Motor neuron (in vitro differentiated cells): Measurements from ENCODE around the gene LIPC. TPM values are rescaled to one million over a fixed set of nuclear protein-coding genes. Genes with fewer than 3 reads are reported as not detected.

Source experiments
- ATAC-seq, 8 experiments: fragments of 200-7000 bp; cut with Tn5 transposase; replicated peaks in 6 of 8; 2 replicates each; pipeline ENCODE4 v1.8.0; 2021; ENCODE audit warnings: mild to moderate bottlenecking in 8 of 8, moderate library complexity in 8 of 8
- H3K27ac ChIP-seq, 2 donors: fragments of 250-450 bp; sonication (Bioruptor Pico); 2 replicates each; pipeline ENCODE4 v1.9.0; 2021; ENCODE audit warnings: antibody characterized with exemption in 2 of 2, mild to moderate bottlenecking in 2 of 2, moderate library complexity in 1 of 2
- H3K4me1 ChIP-seq, 2 donors: fragments of 250-450 bp; sonication (Bioruptor Pico); replicated peaks in 1 of 2; 2 replicates each; pipeline ENCODE4 v1.6.1; 2021; ENCODE audit warnings: antibody characterized with exemption in 2 of 2, mild to moderate bottlenecking in 2 of 2, moderate library complexity in 1 of 2
- H3K4me3 ChIP-seq, 5 donors: fragments of 250-450 bp; sonication (Bioruptor Pico); 2 replicates each; pipeline ENCODE4 v1.9.0; 2021; ENCODE audit warnings: antibody characterized with exemption in 5 of 5, mild to moderate bottlenecking in 5 of 5, moderate library complexity in 4 of 5
- WGBS, 10 experiments: fragments of 450-650 bp; shearing (Covaris generic); methylation state at CpG; one replicate each; pipeline ENCODE4 v1.0.0; 2022; 5-methylcytosine and 5-hydroxymethylcytosine counted together
- in situ Hi-C, 9 experiments: fragments of 400-800 bp; cut with MboI; loops; one replicate each; pipeline ENCODE4 v1.15.0; 2021; ENCODE audit warnings: low sequenced_read_pairs in 9 of 9, low pct_unique_long_range_greater_than_20kb in 2 of 9; ENCODE audit not compliant: unreplicated experiment in 9 of 9
- total RNA-seq, 8 experiments: library from RNA; unstranded; fragments of 300-600 nt; gene quantifications; 2 replicates each; pipeline versions ENCODE4 v1.2.3 to v1.2.4, GENCODE V29; 2022

LIPC gene
- total RNA-seq = 1 to 10 TPM in 1 of 8 experiments, under 1 TPM in 2, not detected in 5; 0.14 to 5.0 (median 0.47) TPM

- 33 to 86% (median 66%) methylated on average over 1 to 10 of the region's 10 CpGs; no CpG with 5 or more reads in 1 of the 10 experiments for whole genome bisulfite sequencing, 10 experiments
Observed at GRCh38 chr15:58431221-58432149, at the start of gene LIPC. Gene LIPC (plus strand): TSS chr15:58431991. CDS start chr15:58432033, 42 bp downstream.

GRCh38 chr15:58383876-58384275 is 47.9 kb upstream of the LIPC start:
- no peak overlapping the region for H3K4me3 ChIP-seq
- WGBS, 10 experiments = 40 to 87% (median 62%) methylated on average over 1 to 5 of the region's 5 CpGs; no CpG with 5 or more reads in 3 of the 10 experiments
- H3K27ac ChIP-seq = no peak overlapping the region
- no peak for ATAC-seq
- H3K4me1 ChIP-seq = no peaks in the 10 kb centered on the region
- in situ Hi-C loops = no loop called here

More at GRCh38 chr15:58431221-58432149, at the start of gene LIPC:
- H3K4me3 ChIP-seq = no peak within 1 kb of the TSS
- no peak for ATAC-seq
- H3K27ac ChIP-seq = no peak within 1 kb of the TSS
- H3K4me1 ChIP-seq = peaks cover 5 to 6% of the 10 kb centered on the region in 2 donors
- in situ Hi-C loops = no loop called here

DNA sequence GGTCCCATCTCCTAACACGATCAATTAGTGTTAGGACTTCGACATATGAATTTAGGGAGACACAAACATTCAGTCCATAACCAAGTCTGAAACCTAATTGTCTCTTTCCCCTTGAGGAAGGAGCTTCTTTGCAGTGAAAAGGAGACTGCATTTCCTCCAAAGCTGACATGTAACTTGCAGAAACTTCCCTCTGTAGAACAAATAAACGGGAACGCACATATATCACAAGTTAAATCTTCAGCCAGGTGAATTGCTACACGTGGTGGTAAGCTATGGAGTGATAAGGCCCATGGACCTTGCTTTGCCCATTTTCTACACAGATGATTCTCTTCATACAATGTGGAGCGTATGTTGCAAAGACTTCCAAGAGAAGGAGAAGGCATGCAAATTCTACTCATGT is 47.1 kb upstream of the LIPC start:
- Histone ChIP-seq H3K4me3 (no peak overlapping the region), H3K4me1 (no peaks in the 10 kb centered on the region), H3K27ac (no peak overlapping the region)
- ATAC-seq = no peak
- in situ Hi-C loops = no loop called here
- 33 to 100% (median 90%) methylated on average over 1 to 6 of the region's 6 CpGs; no CpG with 5 or more reads in 1 of the 10 experiments for WGBS, 10 experiments

GRCh38 chr15:58386081-58386480 is 45.7 kb upstream of the LIPC start:
- in situ Hi-C loops = no loop called here
- no peak overlapping the region for H3K4me3 ChIP-seq
- ATAC-seq = no peak
- H3K27ac ChIP-seq = no peak overlapping the region
- WGBS, 10 experiments = 78 to 100% (median 90%) methylated on average over 1 to 3 of the region's 3 CpGs; no CpG with 5 or more reads in 2 of the 10 experiments
- peaks cover 0 to 10% of the 10 kb centered on the region in 2 donors for H3K4me1 ChIP-seq

DNA sequence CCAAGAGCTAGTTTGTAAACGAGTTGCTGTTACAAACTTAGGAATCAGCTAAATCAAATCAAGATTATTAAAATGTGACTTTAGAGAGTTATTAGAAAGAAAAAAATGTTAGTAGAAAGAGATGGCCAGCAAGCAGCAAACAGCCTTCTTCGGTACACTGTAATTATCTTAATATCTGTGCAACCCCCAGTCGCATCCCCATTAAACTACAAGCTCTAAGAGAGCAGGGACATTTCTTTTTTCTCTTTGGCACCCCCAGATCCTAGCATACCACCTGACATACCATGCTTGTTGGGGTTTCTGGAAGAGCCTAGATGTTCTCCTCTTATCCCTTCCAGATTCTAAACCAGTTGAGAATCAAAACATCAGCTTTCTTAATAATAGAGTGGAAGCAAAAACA is 45.1 kb upstream of the LIPC start:
- in situ Hi-C loops = no loop called here
- ATAC-seq = no peak

GRCh38 chr15:58387130-58387529 is 44.7 kb upstream of the LIPC start:
- H3K27ac ChIP-seq = no peak overlapping the region
- ATAC-seq = peak in 2 of 8 experiments; percentile 33 to 37
- WGBS, 10 experiments = 6 to 100% (median 93%) methylated on average over 1 to 2 of the region's 2 CpGs; no CpG with 5 or more reads in 6 of the 10 experiments
- in situ Hi-C loops = no loop called here
- H3K4me1 ChIP-seq = peaks cover 6 to 20% of the 10 kb centered on the region in 2 donors
- no peak overlapping the region for H3K4me3 ChIP-seq

More for the DNA sequence above, 45.1 kb upstream of the LIPC start:
- 33 to 95% (median 68%) methylated on average over 1 to 3 of the region's 3 CpGs for WGBS, 10 experiments
- no peak overlapping the region for H3K4me3 ChIP-seq
- H3K4me1 ChIP-seq = peaks cover 3 to 15% of the 10 kb centered on the region in 2 donors
- no peak overlapping the region for H3K27ac ChIP-seq

- in situ Hi-C loops = no loop called here
- H3K4me1 ChIP-seq = peaks cover 16 to 31% of the 10 kb centered on the region in 2 donors
- no peak overlapping the region for H3K4me3 ChIP-seq
- H3K27ac ChIP-seq = no peak overlapping the region
- no peak for ATAC-seq
- 87 to 100% (median 96%) methylated on average over 1 to 7 of the region's 7 CpGs; no CpG with 5 or more reads in 2 of the 10 experiments for WGBS, 10 experiments
Observed at GRCh38 chr15:58388211-58388610, 43.6 kb upstream of the LIPC start.

DNA sequence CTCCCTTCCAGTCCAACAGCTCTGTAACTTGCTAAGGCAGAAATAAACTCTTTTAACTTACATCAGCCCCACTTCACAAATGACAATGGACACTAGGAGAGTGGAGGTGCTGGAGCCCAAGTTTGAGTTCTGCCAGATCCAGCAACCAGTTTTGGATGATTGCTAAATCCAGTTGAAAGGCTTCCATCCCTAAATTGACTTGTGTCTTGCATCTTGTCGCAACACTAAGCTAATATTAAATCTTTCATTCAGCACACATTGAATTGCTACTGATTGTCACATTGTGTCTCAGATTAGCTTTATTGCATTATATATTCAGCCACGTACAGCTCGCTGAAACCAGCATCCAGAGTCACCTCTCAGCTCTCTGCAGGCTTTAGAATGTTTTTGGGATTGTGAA is 41.7 kb upstream of the LIPC start:
- Histone ChIP-seq H3K4me3 (no peak overlapping the region), H3K27ac (no peak overlapping the region), H3K4me1 (peaks cover 21 to 39% of the 10 kb centered on the region in 2 donors)
- in situ Hi-C loops = no loop called here
- no peak for ATAC-seq
- 71 to 100% (median 100%) methylated on average over 1 to 3 of the region's 3 CpGs; no CpG with 5 or more reads in 3 of the 10 experiments for WGBS, 10 experiments

DNA sequence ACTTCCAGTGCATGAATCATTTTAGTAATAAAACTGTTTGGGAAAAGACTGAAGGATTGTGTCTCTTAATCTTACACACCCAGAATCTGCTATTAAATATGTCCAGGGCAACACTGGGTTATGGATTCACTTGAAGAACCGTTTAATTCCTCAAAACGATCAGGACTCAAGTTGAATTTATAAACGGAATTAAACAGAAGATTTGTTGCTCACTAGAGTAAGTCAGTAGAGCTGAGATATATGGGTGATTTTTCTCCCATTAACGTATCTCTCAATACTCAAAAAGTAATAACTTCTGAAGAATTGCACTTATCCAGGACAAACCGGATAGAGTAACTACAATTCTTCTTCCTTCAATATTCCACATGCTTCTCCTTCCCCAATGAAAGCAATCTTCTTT is 41.1 kb upstream of the LIPC start:
- no peak overlapping the region for H3K4me3 ChIP-seq
- H3K4me1 ChIP-seq = peaks cover 21 to 39% of the 10 kb centered on the region in 2 donors
- no peak overlapping the region for H3K27ac ChIP-seq
- in situ Hi-C loops = no loop called here
- 22 to 90% (median 60%) methylated on average over 2 to 5 of the region's 5 CpGs; no CpG with 5 or more reads in 1 of the 10 experiments for WGBS, 10 experiments
- peak in 5 of 8 experiments; percentile 32 to 79 (median 60) for ATAC-seq

GRCh38 chr15:58391088-58391487 is 40.7 kb upstream of the LIPC start:
- peak in 2 of 8 experiments; percentile 10 to 41 for ATAC-seq
- WGBS, 10 experiments = 70 to 100% (median 88%) methylated on average over 2 to 6 of the region's 6 CpGs
- Histone ChIP-seq H3K27ac (no peak overlapping the region), H3K4me3 (no peak overlapping the region), H3K4me1 (peaks cover 21 to 39% of the 10 kb centered on the region in 2 donors)
- in situ Hi-C loops = no loop called here

DNA sequence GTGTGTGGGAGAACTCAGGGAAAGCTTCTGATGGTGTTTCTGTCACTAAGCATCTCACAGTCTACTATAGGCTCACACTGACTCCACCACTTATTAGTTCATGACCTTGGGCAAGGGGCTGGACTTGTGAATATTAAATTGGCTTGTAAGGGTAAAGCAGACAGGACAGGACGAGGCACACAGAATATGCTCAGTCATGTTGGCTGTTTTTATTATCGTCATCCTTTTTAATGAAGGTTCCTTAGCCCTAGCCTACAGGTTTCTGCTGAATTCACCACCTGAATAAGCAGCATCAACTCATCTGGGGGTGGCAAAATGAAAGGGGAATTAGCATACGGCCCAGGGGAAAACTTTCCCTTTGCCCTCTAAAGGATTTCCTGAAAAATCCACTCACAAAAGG is 39.6 kb upstream of the LIPC start:
- no peak overlapping the region for H3K27ac ChIP-seq

GRCh38 chr15:58392611-58393161 is 39.1 kb upstream of the LIPC start:
- in situ Hi-C loops = no loop called here
- WGBS, 10 experiments = 80 to 100% (median 90%) methylated on average over 1 to 5 of the region's 5 CpGs; no CpG with 5 or more reads in 1 of the 10 experiments
- ATAC-seq = peak in 1 of 8 experiments; percentile 9
- no peak overlapping the region for H3K4me3 ChIP-seq
- peaks cover 21 to 39% of the 10 kb centered on the region in 2 donors for H3K4me1 ChIP-seq
- no peak overlapping the region for H3K27ac ChIP-seq

More for the DNA sequence above, 39.6 kb upstream of the LIPC start:
- H3K4me3 ChIP-seq = no peak overlapping the region
- ATAC-seq = peak in 2 of 8 experiments; percentile 1 to 8
- 46 to 93% (median 75%) methylated on average over 1 to 3 of the region's 3 CpGs; no CpG with 5 or more reads in 2 of the 10 experiments for WGBS, 10 experiments
- peaks cover 21 to 39% of the 10 kb centered on the region in 2 donors for H3K4me1 ChIP-seq
- in situ Hi-C loops = no loop called here

GRCh38 chr15:58393241-58393662 is 38.5 kb upstream of the LIPC start:
- in situ Hi-C loops = no loop called here
- H3K4me3 ChIP-seq = no peak overlapping the region
- peak in 6 of 8 experiments; percentile 65 to 81 (median 77) for ATAC-seq
- H3K27ac ChIP-seq = no peak overlapping the region
- peaks cover 21 to 39% of the 10 kb centered on the region in 2 donors for H3K4me1 ChIP-seq
- 0 to 80% (median 20%) methylated on average over 1 to 5 of the region's 5 CpGs; no CpG with 5 or more reads in 1 of the 10 experiments for WGBS, 10 experiments
